GM19438 (cell line): ENCODE data around the gene SMIM13.

Experiments used
- ATAC-seq: cut with Tn5 transposase; IDR thresholded peaks from one replicate; pipeline ENCODE4 v1.9.1; 2021; ENCODE audit warnings: low read depth; ENCODE audit not compliant: unreplicated experiment

SMIM13 gene

DNA sequence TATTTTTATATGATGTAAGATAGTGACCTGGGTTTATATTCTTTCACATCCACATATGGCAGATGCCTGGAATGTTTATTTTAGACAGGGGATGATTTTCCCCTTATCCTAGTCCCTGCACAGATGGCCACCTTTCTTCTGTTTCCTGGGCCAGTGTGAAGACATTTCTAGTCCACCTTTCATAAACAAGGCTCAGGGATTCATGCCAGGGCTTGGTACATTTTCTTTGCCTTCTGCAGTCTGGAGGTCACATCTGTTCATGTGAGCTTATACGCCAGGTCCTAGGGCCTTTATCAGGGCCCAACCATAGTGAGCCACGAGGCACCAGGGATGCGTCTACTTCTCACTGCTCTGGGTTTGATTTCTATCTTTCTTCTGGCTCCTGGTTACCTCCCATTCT, 55.9 kb downstream of the SMIM13 start:
- ATAC-seq: no peak

DNA sequence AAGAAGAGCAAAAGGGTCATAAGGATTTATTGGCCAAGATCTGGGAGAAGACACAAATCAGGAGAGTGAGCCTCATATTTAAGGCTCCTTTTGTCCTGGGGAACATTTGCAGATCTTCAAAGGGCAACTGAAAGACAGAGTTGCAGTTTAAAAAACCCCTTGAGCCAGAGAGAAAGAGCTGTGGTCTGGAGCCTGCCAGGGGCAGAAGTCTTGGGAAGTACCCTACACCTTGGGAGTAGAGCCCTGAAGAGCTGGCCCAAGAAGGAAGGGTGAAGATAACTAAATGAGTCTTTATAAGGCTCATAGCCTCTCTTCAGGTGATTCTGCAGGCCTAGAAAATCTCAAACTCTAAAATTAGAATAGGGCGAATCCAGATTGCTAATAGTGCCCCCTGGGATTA, 57.9 kb downstream of the SMIM13 start:
- ATAC-seq: no peak

DNA sequence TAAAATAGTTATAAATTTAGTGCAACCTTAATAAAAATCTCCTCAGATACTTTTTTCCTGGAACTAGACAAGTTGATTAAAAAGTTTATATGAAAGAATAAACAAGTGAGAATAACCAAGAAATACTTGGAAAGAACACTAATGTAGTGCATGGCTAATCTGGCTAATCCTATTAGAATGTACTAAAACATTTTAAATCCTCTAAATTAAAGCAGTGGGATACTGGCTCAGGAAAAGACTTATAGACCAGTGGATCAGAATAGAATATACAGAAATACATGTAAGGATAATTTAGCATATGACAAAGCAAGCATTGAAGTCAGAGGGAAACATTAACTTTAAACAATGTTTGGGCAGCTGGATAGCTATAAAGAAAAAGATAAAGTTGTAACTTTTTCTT, 58.9 kb downstream of the SMIM13 start:
- no peak for ATAC-seq

DNA sequence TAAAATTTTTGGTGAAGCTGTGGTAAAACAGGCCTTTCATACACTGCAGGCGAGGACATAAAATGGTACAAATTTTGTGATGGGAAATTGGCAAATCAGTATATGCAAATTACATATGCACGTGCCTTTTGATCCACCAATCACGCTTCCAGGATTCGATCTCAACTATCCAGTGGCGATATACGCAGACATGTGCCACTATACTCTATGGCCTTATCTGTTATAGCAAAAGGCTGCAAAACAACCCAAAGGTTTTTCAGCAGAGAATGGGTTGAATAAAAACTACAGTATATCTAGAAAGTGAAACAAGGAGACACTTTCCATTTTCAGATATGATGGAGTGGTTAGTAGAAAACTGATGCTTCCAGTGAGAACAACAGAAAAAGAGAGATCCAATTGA, 59.8 kb downstream of the SMIM13 start:
- no peak for ATAC-seq

DNA sequence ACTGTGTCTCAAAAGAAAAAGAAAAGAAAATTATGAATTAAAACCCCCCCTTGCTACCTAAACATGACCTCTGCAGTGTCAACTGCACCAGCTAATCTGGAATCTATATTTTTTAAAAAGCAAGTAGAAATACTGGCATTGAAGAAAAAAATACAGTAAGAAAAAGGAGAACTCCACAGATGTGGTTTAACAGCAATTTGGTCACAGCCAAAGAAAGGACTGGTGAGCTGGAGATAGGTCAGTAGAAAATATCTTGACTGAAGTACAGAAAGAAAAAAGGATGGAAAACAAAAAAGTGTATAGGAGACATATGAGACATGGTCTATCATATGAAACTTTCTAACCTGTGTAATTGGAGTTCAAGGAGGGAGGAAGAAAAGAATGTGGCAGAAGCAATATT, 62.0 kb downstream of the SMIM13 start:
- ATAC-seq: no peak

DNA sequence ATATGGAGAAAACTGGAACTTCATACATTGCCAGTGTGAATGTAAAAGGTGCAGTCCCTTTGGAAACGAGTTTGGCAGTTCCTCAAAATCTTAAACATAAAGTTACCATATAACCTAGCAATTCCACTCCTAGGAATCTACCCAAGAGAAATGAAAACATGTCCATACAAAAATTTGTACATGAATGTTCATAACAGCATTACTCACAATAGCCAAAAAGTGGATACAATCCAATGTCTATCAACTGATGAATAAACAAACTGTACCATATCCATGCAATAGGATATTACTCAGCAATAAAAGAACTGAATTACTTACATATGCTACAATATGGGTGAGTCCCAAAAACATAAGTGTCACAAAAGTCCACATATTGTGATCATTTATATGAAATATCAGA, 66.6 kb downstream of the SMIM13 start:
- no peak for ATAC-seq

DNA sequence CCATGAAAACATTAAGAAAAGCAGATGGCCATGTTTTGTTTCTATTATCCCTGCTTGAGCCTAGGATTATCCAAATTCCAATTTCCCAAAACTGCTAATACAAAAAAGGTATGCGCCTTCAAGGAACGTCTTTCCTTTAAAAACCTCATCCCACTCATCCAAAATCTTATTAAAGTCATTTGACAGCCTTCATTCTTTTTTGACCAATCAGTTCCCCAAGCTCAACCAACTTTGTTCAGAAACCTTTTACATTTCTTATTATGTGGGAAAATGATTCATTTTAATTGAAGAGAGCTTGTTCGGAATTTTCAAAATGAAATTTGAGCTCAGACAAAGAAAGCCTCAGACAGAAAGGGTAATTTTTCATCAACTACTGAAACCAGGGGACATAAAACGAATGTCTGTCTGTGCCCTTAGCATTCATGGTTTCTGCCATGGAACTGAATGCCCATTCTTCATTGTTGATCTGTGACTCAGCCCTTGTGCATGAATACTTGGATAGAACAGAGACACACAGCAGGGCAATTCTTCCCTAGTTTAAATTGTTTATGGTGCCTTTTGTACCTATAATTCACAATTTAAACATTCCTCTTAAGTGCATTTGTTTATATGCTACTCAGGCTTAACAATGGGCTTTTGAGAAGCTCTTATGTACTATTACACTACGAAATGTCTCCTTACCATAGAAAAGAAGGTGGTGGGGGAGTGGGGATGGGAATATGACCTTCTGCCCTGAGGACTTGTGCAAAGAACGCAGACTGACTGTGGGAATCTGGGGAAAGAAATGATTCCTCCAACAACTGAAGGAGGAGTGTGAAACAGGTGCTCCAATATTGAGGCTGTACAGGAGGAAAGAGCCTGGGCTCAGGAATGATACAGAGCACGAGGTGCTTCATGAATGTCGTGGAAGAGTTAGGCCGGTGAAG, 67.7 kb downstream of the SMIM13 start:
- no peak for ATAC-seq

DNA sequence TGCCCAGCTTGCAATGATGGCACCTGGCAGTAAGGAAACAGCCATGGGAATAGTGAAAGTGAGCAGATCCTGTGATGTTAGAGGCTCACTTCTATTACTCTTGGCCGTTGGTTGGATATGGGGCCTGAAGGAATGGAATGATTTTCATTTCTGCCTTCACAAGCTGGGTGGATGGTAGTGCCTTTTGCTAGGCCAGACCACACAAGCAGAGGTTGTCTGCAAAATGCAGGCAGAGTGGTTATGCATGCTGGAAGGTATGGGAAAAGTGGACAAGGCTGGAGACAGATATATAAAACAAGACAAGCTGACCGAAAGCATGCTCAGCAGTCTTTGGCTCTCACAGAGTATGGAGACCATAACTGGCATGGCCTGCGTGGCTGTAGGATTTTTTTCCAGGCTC, 68.6 kb downstream of the SMIM13 start:
- ATAC-seq: no peak

DNA sequence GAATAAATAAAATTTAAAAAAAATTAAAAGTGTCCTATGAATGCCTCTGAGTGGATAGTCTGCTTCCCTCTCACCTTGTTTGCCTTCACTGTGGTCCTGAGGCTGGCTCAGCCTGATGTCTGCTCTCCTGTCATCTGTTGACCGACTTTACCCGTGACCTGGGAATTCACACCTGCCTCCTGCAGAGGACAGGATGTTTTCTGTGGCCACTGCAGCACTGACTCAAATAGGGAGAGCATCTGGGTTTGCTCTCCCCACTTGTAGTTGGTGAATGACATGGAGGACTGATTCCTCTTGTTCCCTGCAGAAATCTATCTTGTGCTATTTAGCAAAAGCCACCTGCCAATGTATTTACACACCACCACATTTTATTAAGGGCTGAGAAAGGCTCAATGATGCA, 70.3 kb downstream of the SMIM13 start:
- peak; percentile 86 for ATAC-seq

DNA sequence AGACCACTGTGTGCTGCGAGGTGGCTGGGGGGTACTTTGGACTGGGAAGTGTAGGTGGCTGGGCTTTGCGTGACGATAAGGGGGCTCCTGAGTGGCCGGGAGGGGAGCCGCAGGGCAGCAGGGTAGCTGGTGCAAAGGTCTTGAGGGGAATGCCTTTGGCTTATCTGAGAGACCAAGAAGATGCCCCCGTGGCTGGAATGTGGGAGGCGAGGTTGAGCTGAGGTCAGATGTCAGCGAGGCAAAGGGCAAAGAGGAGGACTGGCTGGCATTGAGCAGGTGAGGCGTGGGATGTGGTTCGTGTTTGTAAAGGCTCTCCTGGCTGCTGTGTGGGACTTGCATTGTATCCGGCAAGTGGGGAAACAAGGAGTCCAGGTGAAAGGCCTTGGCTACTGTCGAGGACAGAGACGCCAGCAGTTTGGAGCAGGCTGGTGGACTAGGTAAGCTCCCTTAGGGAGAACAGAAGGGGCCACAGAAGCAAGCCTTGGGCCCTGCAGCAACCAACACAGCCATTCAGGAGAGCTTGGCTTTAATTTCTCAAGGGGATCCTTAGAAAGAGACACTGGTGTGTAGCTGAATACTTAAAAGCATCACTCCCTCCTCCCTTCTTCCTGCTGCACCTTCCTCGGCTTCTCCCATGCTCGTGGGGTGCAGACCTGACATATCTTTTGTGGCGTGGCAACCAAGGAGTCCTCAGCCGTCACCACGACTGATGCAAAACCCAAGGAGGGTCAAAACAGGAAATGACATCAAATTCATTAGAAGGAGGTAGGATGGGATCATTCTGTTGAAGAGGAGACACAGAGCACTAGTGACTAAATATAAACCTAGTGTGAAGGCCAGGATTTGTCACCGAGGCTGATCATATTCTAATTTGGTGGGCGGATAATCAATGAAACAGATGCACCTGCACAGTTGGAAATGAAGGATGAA, 71.3 kb downstream of the SMIM13 start:
- no peak for ATAC-seq

DNA sequence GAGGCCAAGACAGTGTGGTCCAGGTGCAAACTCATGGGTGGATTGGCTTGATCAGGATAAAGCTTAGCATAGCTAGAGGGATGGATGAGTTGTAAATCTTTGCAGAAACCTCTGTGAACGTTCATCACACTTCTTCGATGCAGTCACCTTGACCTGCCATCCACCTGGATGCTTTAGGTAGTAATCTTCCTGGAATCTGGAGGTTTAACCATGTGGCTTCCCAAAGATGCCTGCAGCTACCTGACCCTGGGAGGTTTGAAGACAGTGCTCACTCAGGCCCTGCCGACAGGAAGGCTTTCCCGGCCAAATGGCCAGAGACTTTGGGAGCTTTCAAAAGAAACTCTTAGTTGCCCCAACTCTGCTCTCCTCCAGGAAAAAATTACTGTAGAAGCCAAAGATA, 73.3 kb downstream of the SMIM13 start:
- no peak for ATAC-seq

DNA sequence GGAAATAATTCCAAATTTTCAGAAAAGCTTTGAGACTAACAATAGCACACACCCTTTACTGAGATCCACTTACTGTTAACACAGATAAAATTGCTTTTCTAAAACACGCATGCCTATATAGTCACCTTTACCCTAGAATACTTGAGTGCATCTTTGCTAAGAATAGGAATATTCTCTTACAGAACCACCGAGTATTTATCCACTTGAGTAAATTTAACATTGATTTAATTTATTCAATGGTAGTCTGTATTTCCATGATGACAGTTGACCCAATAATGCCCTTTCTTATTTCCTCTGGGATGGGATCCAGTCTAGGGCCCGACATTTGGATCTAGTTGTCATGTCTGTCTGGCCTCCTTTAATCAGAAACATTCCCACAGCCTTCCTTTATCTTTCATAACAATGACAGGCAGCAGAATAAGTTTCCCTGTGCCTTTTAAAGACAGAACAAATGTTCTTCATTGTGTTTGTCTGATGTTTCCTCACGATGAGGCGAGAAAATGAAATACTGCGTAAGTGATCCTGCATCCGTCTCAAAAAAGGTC, 74.5 kb downstream of the SMIM13 start:
- no peak for ATAC-seq

DNA sequence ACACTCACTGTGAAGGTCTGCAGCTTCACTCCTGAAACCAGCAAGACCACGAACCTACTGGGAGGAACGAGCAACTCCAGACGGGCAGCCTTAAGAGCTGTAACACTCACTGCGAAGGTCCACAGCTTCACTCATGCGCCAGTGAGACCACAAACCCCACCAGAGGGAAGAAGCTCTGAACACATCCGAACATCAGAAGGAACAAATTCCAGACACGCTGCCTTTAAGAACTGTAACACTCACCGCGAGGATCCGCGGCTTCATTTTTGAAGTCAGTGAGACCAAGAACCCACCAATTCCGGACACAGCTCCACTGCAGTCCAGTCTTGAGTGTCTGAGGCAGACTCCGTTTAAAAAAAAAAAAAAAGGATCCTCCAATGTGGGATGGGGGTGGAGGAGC, 78.3 kb downstream of the SMIM13 start:
- no peak for ATAC-seq

DNA sequence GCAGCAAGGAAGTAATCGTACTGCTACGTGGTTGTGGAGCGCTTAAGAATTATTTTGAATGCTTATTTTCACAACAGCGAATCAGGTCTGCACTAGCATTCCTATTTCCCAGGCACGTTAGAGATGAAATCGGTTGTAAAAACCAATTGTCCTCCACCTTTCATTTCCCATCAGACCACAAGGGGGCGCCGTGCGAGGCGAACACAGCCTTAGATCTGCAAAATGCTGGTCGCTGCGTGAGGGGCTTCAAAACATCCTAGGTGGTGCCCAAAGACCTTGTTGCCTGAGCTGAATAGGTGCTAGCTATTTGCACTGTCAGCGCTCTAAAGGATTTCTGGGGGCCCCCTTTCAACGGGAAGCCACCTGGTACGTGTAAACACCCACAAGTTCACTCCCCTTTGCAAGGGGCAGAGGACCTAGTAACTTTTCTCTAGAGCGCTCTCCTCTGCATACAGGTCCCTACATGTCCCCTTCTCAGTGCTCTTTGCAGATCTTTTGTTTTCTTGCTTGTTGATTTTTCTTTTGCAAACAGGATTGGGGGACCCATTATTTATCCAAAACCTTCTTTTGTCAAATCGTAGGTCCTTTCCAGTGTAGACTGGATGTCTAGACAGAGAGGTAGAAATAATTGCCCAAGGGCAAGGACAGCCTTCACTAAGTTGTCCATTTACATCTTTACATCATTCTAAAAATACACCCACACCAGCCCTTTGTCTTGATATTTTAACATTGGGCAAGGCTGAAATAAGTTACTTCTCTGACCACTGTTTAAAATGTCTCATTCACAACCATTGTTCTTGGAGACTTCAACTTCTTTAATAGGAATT, 79.1 kb downstream of the SMIM13 start:
- ATAC-seq: no peak

DNA sequence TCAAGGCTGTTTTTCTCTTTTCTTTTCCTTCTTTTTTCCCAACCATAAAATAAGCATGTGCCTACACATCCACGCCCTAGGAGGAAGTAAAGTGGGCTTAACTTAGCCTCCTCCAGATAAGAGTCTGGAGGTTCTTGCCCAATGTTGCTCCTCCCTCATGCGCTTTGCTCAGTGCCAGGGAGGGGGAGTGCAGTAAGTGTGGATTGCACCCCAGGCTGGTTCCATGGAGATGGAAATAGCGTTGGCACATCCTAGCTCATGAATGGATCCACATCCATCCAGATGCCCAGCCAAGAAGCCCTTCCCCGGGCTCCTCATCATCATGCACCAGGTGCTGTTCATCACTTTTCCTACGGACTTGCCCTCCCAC, 80.6 kb downstream of the SMIM13 start:
- ATAC-seq: no peak

DNA sequence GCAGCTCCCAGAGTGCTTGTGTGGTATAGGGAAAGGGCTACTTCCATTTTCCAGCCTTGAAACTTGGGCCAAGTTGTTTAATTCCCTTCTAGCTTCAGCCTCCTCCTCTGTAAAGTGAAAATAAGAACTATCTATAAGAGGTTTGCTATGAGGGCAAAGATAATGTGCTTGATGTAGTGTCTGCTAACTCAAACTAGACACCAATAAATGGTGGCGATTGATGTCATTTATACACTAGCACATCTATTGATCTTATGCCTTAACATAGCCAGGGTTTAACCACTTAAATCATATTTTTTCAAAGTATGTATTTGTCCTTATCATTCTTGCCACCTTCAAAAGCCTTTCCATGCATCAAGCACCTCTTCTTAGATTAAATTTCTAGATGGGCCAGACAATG, 83.6 kb downstream of the SMIM13 start:
- no peak for ATAC-seq

DNA sequence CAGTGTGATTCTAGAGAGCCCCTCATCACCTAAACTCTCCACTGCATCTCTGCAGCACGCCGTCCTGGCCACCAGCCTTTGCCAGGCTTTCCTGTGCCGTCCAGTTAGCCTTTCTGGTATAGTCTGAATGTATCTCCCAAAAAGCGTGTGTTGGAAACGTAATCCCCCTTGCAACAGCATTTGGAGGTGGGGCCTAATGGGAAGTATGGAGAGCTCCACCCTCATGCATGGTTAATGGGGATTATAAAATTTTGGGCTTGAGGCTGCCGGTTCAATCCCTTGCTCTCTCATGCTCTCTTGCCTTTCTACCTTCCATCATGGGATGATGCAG, 85.4 kb downstream of the SMIM13 start:
- ATAC-seq: no peak

DNA sequence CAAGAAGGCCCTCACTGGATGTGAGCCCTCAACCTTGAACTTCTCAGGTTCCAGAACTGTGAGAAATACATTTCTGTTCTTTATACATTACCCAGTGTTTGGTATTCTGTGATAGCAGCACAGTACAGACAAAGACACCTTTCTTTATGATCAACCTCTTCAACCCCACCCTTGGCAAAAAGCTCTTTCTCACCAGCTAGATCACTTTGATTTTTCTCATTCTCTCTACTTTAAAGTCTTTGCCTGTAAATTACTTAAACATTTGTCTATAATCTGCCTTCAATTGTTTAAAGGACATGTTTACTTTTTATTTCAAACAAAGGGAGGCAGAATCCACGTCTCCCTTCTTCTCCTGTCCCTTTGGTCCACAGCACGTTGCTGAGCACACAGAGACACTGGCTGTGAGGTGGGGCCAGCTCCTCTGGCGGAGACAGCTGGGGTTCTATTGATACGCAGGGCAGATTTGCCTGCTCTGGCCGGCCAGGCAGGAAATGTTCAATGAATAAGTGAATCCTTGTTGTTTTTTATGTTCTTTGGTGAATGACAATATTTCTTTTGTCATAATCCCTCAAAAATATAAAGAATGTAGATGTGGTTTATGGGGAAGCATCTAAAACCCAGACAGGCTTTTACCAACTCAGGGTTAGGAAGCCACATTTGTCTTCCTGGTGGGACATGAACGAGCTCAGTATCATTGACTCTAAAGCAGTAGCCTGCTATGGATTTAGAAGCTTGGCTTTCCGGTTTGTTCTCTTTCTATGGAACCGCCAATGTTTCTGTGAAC, 86.0 kb downstream of the SMIM13 start:
- no peak for ATAC-seq

DNA sequence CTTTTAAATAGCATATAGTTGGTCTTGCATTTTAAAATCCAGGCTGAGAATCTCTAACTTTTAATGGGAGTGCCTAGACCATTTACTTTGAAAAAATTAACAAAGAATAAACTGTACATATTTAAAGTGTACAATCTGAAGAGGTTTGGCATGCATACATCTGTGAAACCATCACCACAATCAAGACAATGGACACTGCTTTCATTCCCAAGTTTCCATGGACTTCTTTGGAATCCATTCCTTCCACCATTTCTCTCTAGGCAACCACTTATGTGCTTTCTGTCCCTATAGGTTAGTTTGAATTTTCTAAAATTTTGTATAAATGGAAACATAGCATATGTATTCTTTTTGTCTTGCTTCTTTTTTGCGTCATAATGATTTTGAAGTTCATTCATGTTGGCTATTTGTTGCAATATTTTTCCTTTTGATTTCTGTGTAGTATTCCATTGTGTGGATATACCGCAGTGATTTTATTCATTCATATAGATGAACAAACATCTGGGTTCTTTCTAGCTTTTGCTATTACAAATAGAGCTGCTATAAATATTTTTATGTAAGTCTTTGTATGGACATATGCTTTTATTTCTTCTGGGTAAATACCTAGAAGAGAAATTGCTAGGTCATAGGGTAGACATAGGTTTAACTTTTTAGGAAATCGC, 88.0 kb downstream of the SMIM13 start:
- ATAC-seq: no peak
